ENCODE data around the gene KIRREL2. TPM values are rescaled to one million over a fixed set of nuclear protein-coding genes. Genes with fewer than 3 reads are reported as not detected.
"Not testable (repeated sequence)": the region's sequence is repeated elsewhere in the genome, so short reads cannot be mapped to it uniquely, and the experiment has no call there.

Gene KIRREL2
- total and polyA plus RNA-seq, 9 of the 15 experiments (the other 6 are each of a cell fraction or from before 2014, with no cell fraction given), result 0.01 to 0.12 (median 0.09) TPM; not detected in 4

- H3K9me1 ChIP-seq (ENCODE audit: control insufficient read depth, insufficient read depth, low read length); CTCF ChIA-PET (ENCODE audit: low intra/inter-chr PET ratio); H4K20me1 ChIP-seq (replicated peaks; ENCODE audit: control insufficient read depth, insufficient read depth, low read length); H3K79me2 ChIP-seq (ENCODE audit: control insufficient read depth, insufficient read depth, low read length); intact Hi-C loops (cut with micrococcal nuclease); BruUV-seq (replicated peaks); FAIRE-seq; H3K36me3 ChIP-seq (ENCODE audit: control insufficient read depth, insufficient read depth, low read length); H3K9me3 ChIP-seq (replicated peaks; ENCODE audit: control insufficient read depth, insufficient read depth, low read depth, low read length); in situ Hi-C loops (cut with MboI); TF ChIP-seq PBX2 (CRISPR knock-in tag; IDR thresholded peaks at IDR 0.05; ENCODE audit: low read depth); MYNN (CRISPR knock-in tag; IDR thresholded peaks at IDR 0.05): not testable (repeated sequence)
- Histone ChIP-seq H2AFZ (ENCODE audit: low read depth, low read length) (peak overlapping the region; percentile 96), H3K4me1 (replicated peaks in 1 of 2; ENCODE audit: control insufficient read depth in 2 of 2, insufficient read depth in 2 of 2, low read length in 2 of 2) (peaks cover 20 to 45% of the 10 kb centered on the region in 2 experiments), H3K4me3 (peak overlapping the region; percentile 45), H3K27ac (ENCODE audit: extremely low read depth, low read depth, low read length) (0 out of 3 replicates have a peak overlapping the region, but pooled peaks have one; percentile 8), H3K27me3 (ENCODE audit: control insufficient read depth in 2 of 2, insufficient read depth in 2 of 2, low read length in 2 of 2) (peaks cover 0 to 10% of the 10 kb centered on the region in 2 experiments; a peak in 2 of 5 replicates), H3K9ac (ENCODE audit: insufficient read depth in 1 of 2, low read depth in 2 of 2, low read length in 2 of 2) (0 out of 4 replicates have a peak overlapping the region, but pooled peaks of 1 of the 2 experiments have one; percentile 17), H3K4me2 (ENCODE audit: insufficient read depth, low read length) (peak overlapping the region; percentile 86)
- 37% methylated on average over 24 of the region's 26 CpGs for WGBS (ENCODE audit: insufficient coverage, low coverage, missing lambda C conversion rate)
- ATAC-seq, result peak; percentile 87
- peak; percentile 84 to 94 (median 86) for DNase-seq (ENCODE audit: extremely low read depth in 1 of 4, low spot score in 3 of 4)
- POLR2A ChIA-PET, result interaction anchor here (0.7 to 1.9 kb wide), 9 partner anchors 10 to 280 kb away, joined by 3 to 9 read pairs (median 3); partner anchors contain the start of genes HAUS5, KIRREL2 and LIN37
- TF ChIP-seq XRCC5 (IDR thresholded peaks at IDR 0.05; ENCODE audit: low read depth, low read length) (0 out of 2 replicates have a peak, but pooled peaks have one; percentile 13), ARNT (IDR thresholded peaks at IDR 0.05) (0 out of 4 replicates have a peak, but pooled peaks of 1 of the 2 experiments have one; percentile 10), HDGF (IDR thresholded peaks at IDR 0.05) (peak; percentile 65; the same call in 1 of the 2 replicates), LARP7 (IDR thresholded peaks at IDR 0.05) (0 out of 2 replicates have a peak, but pooled peaks have one; percentile 57), GABPB1 (CRISPR knock-in tag; IDR thresholded peaks at IDR 0.05) (peak; percentile 11), GABPA (tag; conservative IDR thresholded peaks at IDR 0.05; ENCODE audit: low read depth) (peak; percentile 59), NFE2 (IDR thresholded peaks at IDR 0.05; ENCODE audit: low read depth) (0 out of 2 replicates have a peak, but pooled peaks have one; percentile 14), C11orf30 (IDR thresholded peaks at IDR 0.05; ENCODE audit: low read depth) (peak; percentile 42; the same call in 1 of the 2 replicates), ZNF316 (IDR thresholded peaks at IDR 0.05) (peak; percentile 12; the same call in 1 of the 2 replicates), PBX2 (tag; conservative IDR thresholded peaks at IDR 0.05; ENCODE audit: low read depth) (peak; percentile 64), ATF7 (IDR thresholded peaks at IDR 0.05) (peak; percentile 15; the same call in 1 of the 2 replicates), MYNN (IDR thresholded peaks at IDR 0.05) (0 out of 2 replicates have a peak, but pooled peaks have one; percentile 40)
- TF ChIP-seq, protein P1, sequence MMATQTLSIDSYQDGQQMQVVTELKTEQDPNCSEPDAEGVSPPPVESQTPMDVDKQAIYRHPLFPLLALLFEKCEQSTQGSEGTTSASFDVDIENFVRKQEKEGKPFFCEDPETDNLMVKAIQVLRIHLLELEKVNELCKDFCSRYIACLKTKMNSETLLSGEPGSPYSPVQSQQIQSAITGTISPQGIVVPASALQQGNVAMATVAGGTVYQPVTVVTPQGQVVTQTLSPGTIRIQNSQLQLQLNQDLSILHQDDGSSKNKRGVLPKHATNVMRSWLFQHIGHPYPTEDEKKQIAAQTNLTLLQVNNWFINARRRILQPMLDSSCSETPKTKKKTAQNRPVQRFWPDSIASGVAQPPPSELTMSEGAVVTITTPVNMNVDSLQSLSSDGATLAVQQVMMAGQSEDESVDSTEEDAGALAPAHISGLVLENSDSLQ (IDR thresholded peaks at IDR 0.05), result peak; percentile 76
- TF ChIP-seq, protein P2, sequence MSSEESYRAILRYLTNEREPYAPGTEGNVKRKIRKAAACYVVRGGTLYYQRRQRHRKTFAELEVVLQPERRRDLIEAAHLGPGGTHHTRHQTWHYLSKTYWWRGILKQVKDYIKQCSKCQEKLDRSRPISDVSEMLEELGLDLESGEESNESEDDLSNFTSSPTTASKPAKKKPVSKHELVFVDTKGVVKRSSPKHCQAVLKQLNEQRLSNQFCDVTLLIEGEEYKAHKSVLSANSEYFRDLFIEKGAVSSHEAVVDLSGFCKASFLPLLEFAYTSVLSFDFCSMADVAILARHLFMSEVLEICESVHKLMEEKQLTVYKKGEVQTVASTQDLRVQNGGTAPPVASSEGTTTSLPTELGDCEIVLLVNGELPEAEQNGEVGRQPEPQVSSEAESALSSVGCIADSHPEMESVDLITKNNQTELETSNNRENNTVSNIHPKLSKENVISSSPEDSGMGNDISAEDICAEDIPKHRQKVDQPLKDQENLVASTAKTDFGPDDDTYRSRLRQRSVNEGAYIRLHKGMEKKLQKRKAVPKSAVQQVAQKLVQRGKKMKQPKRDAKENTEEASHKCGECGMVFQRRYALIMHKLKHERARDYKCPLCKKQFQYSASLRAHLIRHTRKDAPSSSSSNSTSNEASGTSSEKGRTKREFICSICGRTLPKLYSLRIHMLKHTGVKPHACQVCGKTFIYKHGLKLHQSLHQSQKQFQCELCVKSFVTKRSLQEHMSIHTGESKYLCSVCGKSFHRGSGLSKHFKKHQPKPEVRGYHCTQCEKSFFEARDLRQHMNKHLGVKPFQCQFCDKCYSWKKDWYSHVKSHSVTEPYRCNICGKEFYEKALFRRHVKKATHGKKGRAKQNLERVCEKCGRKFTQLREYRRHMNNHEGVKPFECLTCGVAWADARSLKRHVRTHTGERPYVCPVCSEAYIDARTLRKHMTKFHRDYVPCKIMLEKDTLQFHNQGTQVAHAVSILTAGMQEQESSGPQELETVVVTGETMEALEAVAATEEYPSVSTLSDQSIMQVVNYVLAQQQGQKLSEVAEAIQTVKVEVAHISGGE (CRISPR knock-in tag; IDR thresholded peaks at IDR 0.05), result peak in 1 of 3 experiments; percentile 69; a peak in 1 of 6 replicates
Observed at GRCh38 chr19:35870124-35870736, 13.5 kb downstream of the KIRREL2 start.
